Loucy (cell line): ENCODE data around the gene TCL1A.

Experiments
- H2AFZ ChIP-seq: fragments of 200-600 bp; sonication (generic); 2 replicates; pipeline ENCODE4 v1.6.0; 2016; ENCODE audit warnings: antibody characterized with exemption, mild to moderate bottlenecking, low read length, moderate library complexity
- H3F3A ChIP-seq: fragments of 200-600 bp; 2 replicates; pipeline ENCODE4 v1.6.0; 2016; ENCODE audit warnings: antibody characterized with exemption, low read depth, mild to moderate bottlenecking
- H3K27me3 ChIP-seq: fragments of 200-600 bp; sonication (generic); 2 replicates; pipeline ENCODE4 v1.6.1; 2014; ENCODE audit warnings: low read length, mild to moderate bottlenecking; ENCODE audit not compliant: insufficient read depth, poor library complexity, severe bottlenecking
- H3K36me3 ChIP-seq: fragments of 200-600 bp; sonication (generic); 2 replicates; pipeline ENCODE4 v1.6.1; 2016; ENCODE audit warnings: low read length; ENCODE audit not compliant: insufficient read depth
- H3K4me1 ChIP-seq: fragments of 200-600 bp; sonication (generic); 2 replicates; pipeline ENCODE4 v1.5.1; 2014; ENCODE audit warnings: low read length, mild to moderate bottlenecking; ENCODE audit not compliant: insufficient read depth, poor library complexity, severe bottlenecking
- H3K4me2 ChIP-seq: fragments of 200-600 bp; sonication (generic); 2 replicates; pipeline ENCODE4 v1.6.0; 2014; ENCODE audit warnings: antibody characterized with exemption, low read length, low read depth, mild to moderate bottlenecking; ENCODE audit not compliant: poor library complexity, severe bottlenecking
- H3K4me3 ChIP-seq: fragments of 200-600 bp; sonication (generic); 2 replicates; pipeline ENCODE4 v1.5.1; 2014; ENCODE audit warnings: low read length, mild to moderate bottlenecking, mixed read lengths; ENCODE audit not compliant: poor library complexity, severe bottlenecking
- H3K79me2 ChIP-seq: fragments of 200-600 bp; sonication (generic); 2 replicates; pipeline ENCODE4 v1.6.1; 2014; ENCODE audit warnings: low read length; ENCODE audit not compliant: insufficient read depth
- H3K9ac ChIP-seq: fragments of 200-600 bp; sonication (generic); 2 replicates; pipeline ENCODE4 v1.6.0; 2014; ENCODE audit warnings: mild to moderate bottlenecking, low read depth, low read length, moderate library complexity; ENCODE audit not compliant: poor library complexity, severe bottlenecking
- H3K9me2 ChIP-seq: fragments of 200-600 bp; sonication (generic); replicated peaks from 2 replicates; pipeline ENCODE4 v1.6.1; 2016; ENCODE audit warnings: low read depth, low read length, mixed read lengths
- H3K9me3 ChIP-seq: fragments of 200-600 bp; sonication (generic); 2 replicates; pipeline ENCODE4 v1.6.1; 2014; ENCODE audit warnings: mild to moderate bottlenecking, antibody characterized with exemption, low read length, low read depth; ENCODE audit not compliant: insufficient read depth
- H4K20me1 ChIP-seq: fragments of 200-600 bp; sonication (generic); 2 replicates; pipeline ENCODE4 v1.6.0; 2014; ENCODE audit warnings: antibody characterized with exemption, low read length, mild to moderate bottlenecking; ENCODE audit not compliant: insufficient read depth, poor library complexity, severe bottlenecking
- EZH2phosphoT487 ChIP-seq: fragments of 200-600 bp; IDR thresholded peaks from 2 replicates; pipeline ENCODE4 v1.6.1; 2018; ENCODE audit warnings: antibody characterized with exemption, mild to moderate bottlenecking, moderate library complexity, borderline replicate concordance
- TF ChIP-seq, protein P1 (sequence below): fragments of 200-600 bp; sonication (generic); conservative IDR thresholded peaks from 2 replicates; pipeline ENCODE4 v1.5.1; 2014; ENCODE audit warnings: mild to moderate bottlenecking, antibody characterized with exemption, low read length

TCL1A gene

DNA sequence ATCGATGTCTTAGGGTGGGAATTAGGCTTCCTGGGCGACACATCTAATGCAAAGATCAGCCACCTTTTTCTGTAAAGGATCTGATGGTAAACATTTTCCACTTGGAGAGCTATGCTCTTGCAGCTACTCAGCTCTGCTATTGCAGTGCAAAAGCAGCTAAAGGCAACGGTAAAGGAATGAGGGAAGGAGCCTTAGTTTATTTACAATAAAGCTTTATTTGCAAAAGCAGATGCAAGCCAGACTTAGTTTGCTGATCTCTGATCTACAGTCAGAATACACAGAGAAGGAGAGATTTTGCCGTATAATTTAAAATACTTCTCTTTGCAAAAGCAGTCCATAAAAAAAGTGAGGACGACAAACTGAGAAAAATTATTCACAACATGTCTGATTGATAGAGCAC lies 24.5 kb downstream of the TCL1A start:
- no peaks in the 10 kb centered on the region for H3K27me3 ChIP-seq
- no peak overlapping the region for H3K9ac ChIP-seq
- H3K36me3 ChIP-seq: no peaks in the 10 kb centered on the region
- no peak overlapping the region for H2AFZ ChIP-seq
- no peaks in the 10 kb centered on the region for H3K9me3 ChIP-seq
- H4K20me1 ChIP-seq: no peaks in the 10 kb centered on the region
- H3F3A ChIP-seq: no peaks in the 10 kb centered on the region
- H3K4me3 ChIP-seq: no peak overlapping the region
- no peaks in the 10 kb centered on the region for H3K9me2 ChIP-seq
- no peaks in the 10 kb centered on the region for H3K4me1 ChIP-seq
- TF ChIP-seq, protein P1, sequence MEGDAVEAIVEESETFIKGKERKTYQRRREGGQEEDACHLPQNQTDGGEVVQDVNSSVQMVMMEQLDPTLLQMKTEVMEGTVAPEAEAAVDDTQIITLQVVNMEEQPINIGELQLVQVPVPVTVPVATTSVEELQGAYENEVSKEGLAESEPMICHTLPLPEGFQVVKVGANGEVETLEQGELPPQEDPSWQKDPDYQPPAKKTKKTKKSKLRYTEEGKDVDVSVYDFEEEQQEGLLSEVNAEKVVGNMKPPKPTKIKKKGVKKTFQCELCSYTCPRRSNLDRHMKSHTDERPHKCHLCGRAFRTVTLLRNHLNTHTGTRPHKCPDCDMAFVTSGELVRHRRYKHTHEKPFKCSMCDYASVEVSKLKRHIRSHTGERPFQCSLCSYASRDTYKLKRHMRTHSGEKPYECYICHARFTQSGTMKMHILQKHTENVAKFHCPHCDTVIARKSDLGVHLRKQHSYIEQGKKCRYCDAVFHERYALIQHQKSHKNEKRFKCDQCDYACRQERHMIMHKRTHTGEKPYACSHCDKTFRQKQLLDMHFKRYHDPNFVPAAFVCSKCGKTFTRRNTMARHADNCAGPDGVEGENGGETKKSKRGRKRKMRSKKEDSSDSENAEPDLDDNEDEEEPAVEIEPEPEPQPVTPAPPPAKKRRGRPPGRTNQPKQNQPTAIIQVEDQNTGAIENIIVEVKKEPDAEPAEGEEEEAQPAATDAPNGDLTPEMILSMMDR: no peak
- TF ChIP-seq EZH2phosphoT487: no peak
- no peak overlapping the region for H3K4me2 ChIP-seq
- H3K79me2 ChIP-seq: no peaks in the 10 kb centered on the region

DNA sequence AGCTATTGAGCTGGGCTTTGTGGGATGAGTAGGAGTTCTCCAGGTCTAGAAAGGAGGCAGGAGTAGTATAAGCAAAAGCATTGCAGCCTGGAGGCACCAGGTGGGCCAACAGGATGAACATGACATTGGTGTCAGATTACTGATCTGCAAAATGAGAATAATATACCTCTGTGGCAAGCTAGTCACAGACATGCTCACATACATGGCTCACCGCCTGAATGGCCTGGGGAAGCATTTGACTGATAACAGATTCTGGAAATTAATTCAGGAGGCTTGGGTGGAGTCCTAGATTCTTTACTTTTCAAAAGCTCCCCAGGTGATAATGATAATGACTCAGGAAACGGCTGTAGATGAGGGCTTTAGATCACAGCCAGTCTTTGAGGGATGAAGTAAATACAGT lies 27.0 kb downstream of the TCL1A start:
- no peaks in the 10 kb centered on the region for H3K4me1 ChIP-seq
- H3K9ac ChIP-seq: no peak overlapping the region
- no peak overlapping the region for H2AFZ ChIP-seq
- no peaks in the 10 kb centered on the region for H3K9me3 ChIP-seq
- no peaks in the 10 kb centered on the region for H3K9me2 ChIP-seq
- no peaks in the 10 kb centered on the region for H3K27me3 ChIP-seq
- no peaks in the 10 kb centered on the region for H3F3A ChIP-seq
- H3K36me3 ChIP-seq: no peaks in the 10 kb centered on the region
- no peak overlapping the region for H3K4me3 ChIP-seq
- no peak for TF ChIP-seq EZH2phosphoT487
- no peaks in the 10 kb centered on the region for H4K20me1 ChIP-seq
- no peak overlapping the region for H3K4me2 ChIP-seq
- H3K79me2 ChIP-seq: no peaks in the 10 kb centered on the region

DNA sequence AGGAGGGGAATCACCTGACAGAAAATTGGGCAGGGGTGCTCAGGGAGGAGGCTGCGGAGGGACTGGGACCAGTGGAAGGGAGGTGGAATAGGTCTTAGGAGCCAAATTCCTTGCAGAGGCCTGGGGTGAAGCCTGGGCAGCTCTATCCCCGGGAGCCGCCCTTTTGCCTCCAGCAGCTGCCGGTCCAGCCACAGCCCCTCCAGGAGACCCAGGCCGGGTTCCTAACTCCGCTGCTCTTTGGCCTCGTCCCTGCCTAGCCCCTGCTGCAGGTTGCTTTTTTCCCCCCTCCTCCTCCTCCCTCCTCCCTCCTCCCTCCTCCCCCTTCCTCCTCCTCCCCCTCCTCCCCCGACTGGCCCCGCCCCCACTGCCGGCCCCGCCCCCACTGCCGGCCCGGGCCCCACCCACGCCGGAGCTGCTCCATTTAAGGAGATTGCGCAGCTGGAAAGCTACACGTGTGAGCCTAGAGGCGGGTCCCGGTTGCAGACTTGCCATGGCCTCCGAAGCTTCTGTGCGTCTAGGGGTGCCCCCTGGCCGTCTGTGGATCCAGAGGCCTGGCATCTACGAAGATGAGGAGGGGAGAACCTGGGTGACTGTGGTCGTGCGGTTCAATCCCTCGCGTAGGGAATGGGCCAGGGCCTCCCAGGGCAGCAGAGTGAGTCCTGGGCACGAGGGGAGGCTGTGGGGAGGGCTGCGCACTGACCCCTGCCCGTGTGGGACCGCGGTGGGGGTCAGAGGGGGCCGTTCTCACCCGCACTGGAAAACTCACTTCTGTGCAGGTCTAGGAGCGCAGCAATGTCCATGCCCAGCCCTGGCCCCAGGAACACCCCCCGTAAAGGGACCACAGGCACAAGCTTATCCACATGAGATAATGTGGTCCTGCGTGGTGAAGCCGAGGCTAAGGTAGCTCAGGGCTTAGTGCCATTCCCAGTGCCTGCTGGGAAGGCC lies 27.7 kb downstream of the TCL1A start, which contains the start of gene TCL1B:
Gene TCL1B, plus strand, starts transcription at position 449 of the 945 bp plus-strand sequence. Its CDS starts 42 bp downstream, at position 491.
- H3K27me3 ChIP-seq: no peaks in the 10 kb centered on the region
- no peak within 1 kb of the TSS for H3K4me2 ChIP-seq
- H3K9me2 ChIP-seq: no peaks in the 10 kb centered on the region
- no peaks in the 10 kb centered on the region for H3K4me1 ChIP-seq
- no peak within 1 kb of the TSS for H3K4me3 ChIP-seq
- TF ChIP-seq, protein P1: no peak
- TF ChIP-seq EZH2phosphoT487: no peak
- H3K79me2 ChIP-seq: no peaks in the 10 kb centered on the region
- H3K9ac ChIP-seq: no peak within 1 kb of the TSS
- no peaks in the 10 kb centered on the region for H3F3A ChIP-seq
- no peaks in the 10 kb centered on the region for H3K36me3 ChIP-seq
- H4K20me1 ChIP-seq: no peaks in the 10 kb centered on the region
- no peaks in the 10 kb centered on the region for H3K9me3 ChIP-seq
- no peak within 1 kb of the TSS for H2AFZ ChIP-seq
